Measurements from ENCODE around the gene CAPN13.

The CAPN13 gene

GRCh38 chr2:30705711-30706533 is 101.3 kb downstream of the CAPN13 start:
- no peaks in the 10 kb centered on the region for H3K4me1 ChIP-seq (ENCODE audit: insufficient read depth, low read length, severe bottlenecking)
- no peaks in the 10 kb centered on the region; the same call in 1 of the 2 replicates for H3K27me3 ChIP-seq (ENCODE audit: insufficient read depth, low read length)
- no peak overlapping the region for H3K4me3 ChIP-seq (ENCODE audit: low read depth, low read length, poor library complexity, severe bottlenecking)
- peaks cover 12% of the 10 kb centered on the region for H3K9me3 ChIP-seq (ENCODE audit: low read length)
- H3K79me2 ChIP-seq (ENCODE audit: insufficient read depth, low read length): no peaks in the 10 kb centered on the region
- H3K9ac ChIP-seq (ENCODE audit: low read length): no peak overlapping the region
- no peaks in the 10 kb centered on the region for H3K36me3 ChIP-seq (ENCODE audit: insufficient read depth, low read length)
- no peak overlapping the region for H3K27ac ChIP-seq (ENCODE audit: low read depth, low read length, poor library complexity, severe bottlenecking)
- no peak overlapping the region for H2AFZ ChIP-seq (ENCODE audit: low read length)
- H3F3A ChIP-seq (ENCODE audit: insufficient read depth, low read length): no peaks in the 10 kb centered on the region
- no peak overlapping the region for H3K4me2 ChIP-seq (ENCODE audit: low read length)
- H4K20me1 ChIP-seq (ENCODE audit: insufficient read depth, low read length): no peaks in the 10 kb centered on the region
- H3K9me2 ChIP-seq (ENCODE audit: low read depth, low read length): no peaks in the 10 kb centered on the region
- TF ChIP-seq EZH2 (IDR thresholded peaks at IDR 0.05; ENCODE audit: borderline replicate concordance, low read length): no peak
- TF ChIP-seq CTCF (IDR thresholded peaks at IDR 0.05; ENCODE audit: low read length): no peak

- Histone ChIP-seq H3K27ac (ENCODE audit: low read depth, low read length, poor library complexity, severe bottlenecking) (no peak overlapping the region), H3K4me2 (ENCODE audit: low read length) (no peak overlapping the region), H3K9me3 (ENCODE audit: low read length) (peaks cover 15% of the 10 kb centered on the region), H3F3A (ENCODE audit: insufficient read depth, low read length) (no peaks in the 10 kb centered on the region), H3K9ac (ENCODE audit: low read length) (no peak overlapping the region), H3K9me2 (ENCODE audit: low read depth, low read length) (no peaks in the 10 kb centered on the region), H3K4me1 (ENCODE audit: insufficient read depth, low read length, severe bottlenecking) (no peaks in the 10 kb centered on the region), H3K36me3 (ENCODE audit: insufficient read depth, low read length) (no peaks in the 10 kb centered on the region), H2AFZ (ENCODE audit: low read length) (no peak overlapping the region), H4K20me1 (ENCODE audit: insufficient read depth, low read length) (no peaks in the 10 kb centered on the region), H3K79me2 (ENCODE audit: insufficient read depth, low read length) (no peaks in the 10 kb centered on the region), H3K27me3 (ENCODE audit: insufficient read depth, low read length) (no peaks in the 10 kb centered on the region), H3K4me3 (ENCODE audit: low read depth, low read length, poor library complexity, severe bottlenecking) (no peak overlapping the region)
- TF ChIP-seq CTCF (IDR thresholded peaks at IDR 0.05; ENCODE audit: low read length): no peak
- no peak for TF ChIP-seq EZH2 (IDR thresholded peaks at IDR 0.05; ENCODE audit: borderline replicate concordance, low read length)
These were observed 102.2 kb downstream of the CAPN13 start for GRCh38 chr2:30705056-30705455.

- Histone ChIP-seq H3K4me3 (ENCODE audit: low read depth, low read length, poor library complexity, severe bottlenecking) (no peak overlapping the region), H2AFZ (ENCODE audit: low read length) (no peak overlapping the region), H3K9ac (ENCODE audit: low read length) (no peak overlapping the region), H3F3A (ENCODE audit: insufficient read depth, low read length) (no peaks in the 10 kb centered on the region), H3K4me1 (ENCODE audit: insufficient read depth, low read length, severe bottlenecking) (no peaks in the 10 kb centered on the region), H3K27me3 (ENCODE audit: insufficient read depth, low read length) (no peaks in the 10 kb centered on the region), H4K20me1 (ENCODE audit: insufficient read depth, low read length) (no peaks in the 10 kb centered on the region), H3K79me2 (ENCODE audit: insufficient read depth, low read length) (no peaks in the 10 kb centered on the region), H3K27ac (ENCODE audit: low read depth, low read length, poor library complexity, severe bottlenecking) (no peak overlapping the region), H3K36me3 (ENCODE audit: insufficient read depth, low read length) (no peaks in the 10 kb centered on the region), H3K9me2 (ENCODE audit: low read depth, low read length) (no peaks in the 10 kb centered on the region), H3K4me2 (ENCODE audit: low read length) (no peak overlapping the region), H3K9me3 (ENCODE audit: low read length) (peaks cover 15% of the 10 kb centered on the region)
- no peak for TF ChIP-seq EZH2 (IDR thresholded peaks at IDR 0.05; ENCODE audit: borderline replicate concordance, low read length)
- TF ChIP-seq CTCF (IDR thresholded peaks at IDR 0.05; ENCODE audit: low read length): no peak
These were observed 102.8 kb downstream of the CAPN13 start for GRCh38 chr2:30704309-30705020.
